HG03457 (cell line): ENCODE measurements around the gene KRTAP22-1.

Experiments
- ATAC-seq: cut with Tn5 transposase; IDR thresholded peaks from one replicate; pipeline ENCODE4 v1.9.1; 2021; ENCODE audit warnings: moderate number of reproducible peaks; ENCODE audit not compliant: unreplicated experiment

Gene KRTAP22-1

DNA sequence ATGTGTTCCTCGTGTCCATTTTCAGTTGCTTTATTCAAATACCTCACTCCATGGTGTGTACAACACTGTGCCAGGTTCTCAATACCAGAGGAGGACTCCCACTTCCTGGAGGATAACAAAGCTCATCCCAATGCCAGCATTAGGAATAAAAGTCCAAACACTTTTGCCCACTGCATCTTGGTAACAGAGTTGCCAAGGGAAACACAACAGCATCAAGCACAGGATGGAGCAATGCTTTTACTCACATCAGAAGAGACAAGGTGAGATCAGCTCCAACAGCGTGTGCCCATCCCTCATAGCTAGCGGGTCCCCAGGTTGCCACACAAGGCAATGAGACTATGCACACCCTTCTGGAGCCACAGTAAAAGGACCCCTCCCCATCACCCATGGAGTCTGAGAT lies 22.5 kb downstream of the KRTAP22-1 start:
- ATAC-seq, result no peak

DNA sequence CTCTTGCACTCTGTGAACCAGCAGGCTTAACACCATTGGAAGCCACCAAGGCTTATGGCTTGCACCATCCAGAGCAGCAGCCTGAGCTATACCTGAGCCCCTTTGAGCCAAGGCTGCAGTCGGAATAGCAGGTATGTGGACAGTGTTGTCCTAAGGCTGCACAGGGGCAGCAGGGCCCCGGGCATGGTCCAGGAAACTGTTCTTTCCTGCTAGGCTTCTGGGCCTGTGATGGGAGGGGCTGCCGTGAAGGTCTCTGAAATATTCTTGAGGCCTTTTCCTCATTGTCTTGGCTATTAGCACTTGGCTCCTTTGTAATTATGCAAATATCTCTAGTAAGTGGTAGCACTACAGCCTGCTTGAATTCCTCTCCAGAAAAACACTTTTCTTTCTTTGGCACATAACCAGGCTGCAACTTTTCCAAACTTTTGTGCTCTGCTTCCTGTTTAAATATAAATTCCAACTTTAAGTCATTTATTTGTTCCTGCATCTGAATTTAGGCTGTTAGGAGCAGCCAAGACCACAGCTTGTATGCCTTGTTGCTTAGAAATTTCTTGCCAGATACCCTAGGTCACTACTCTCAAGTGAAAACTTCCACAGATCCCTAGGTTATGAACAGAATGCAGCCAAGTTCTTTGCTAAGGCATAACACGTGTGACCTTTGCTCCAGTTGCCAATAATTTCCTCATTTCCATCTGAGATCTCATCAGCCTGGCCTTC lies 24.7 kb downstream of the KRTAP22-1 start:
- no peak for ATAC-seq

DNA sequence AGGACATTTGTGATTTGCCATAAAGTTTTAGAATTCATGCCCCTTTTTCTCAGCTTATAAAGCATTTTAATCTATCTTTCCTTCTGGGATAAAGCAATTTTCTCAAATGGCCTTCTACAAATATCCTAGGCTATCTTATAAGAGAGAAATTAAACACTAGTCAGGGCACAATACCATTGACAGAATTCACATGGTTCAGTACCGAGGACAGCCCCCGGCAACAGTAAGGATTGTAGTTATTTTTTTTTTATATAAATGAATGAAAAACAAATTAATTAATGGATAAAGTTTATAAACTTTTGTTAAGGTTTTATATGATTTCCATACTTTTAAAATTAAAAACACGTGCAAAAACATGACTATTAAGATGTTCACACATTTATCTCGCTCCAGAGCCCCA lies 27.2 kb downstream of the KRTAP22-1 start:
- ATAC-seq, result no peak

DNA sequence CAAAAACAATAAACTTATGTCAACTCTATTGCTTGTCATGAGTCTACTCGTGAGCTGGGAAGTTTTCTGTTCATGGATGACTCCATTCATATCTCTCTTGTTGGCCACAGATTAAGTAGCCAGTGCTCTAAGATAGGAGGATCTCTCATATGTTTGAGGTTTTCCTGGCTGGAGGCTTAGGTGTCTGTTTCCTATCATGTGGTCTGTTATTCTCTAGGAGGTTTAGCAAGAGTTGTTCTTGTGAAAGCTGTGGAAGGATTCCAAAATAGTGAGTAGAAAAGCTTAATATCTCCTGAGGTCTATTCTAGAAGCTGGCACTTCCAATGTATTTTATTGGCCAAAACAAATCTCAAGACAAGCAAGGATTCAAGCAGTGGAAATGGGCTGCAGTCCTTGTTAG lies 28.3 kb downstream of the KRTAP22-1 start:
- ATAC-seq, result no peak

DNA sequence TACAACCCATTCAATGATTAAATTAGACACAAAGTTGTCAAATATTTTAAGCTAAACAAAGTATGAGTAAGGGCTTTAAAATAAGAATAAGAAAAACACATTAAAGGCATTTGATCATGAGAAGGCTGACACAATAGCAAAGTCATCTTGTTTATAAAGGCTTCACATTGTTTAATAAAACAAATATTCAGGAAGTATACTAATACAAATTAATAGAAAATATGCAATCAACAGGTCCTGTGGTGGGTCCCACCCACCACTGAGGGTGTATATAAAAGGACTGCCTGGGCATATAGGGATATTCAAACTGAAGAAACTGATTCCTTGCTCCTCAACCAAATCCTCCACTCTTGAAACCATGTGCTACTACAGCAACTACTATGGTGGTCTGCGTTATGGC lies 34.0 kb downstream of the KRTAP22-1 start, which contains the start of gene KRTAP20-2:
TSS of gene KRTAP20-2 (plus strand) at position 301 of the 400 bp plus-strand sequence. CDS start at position 359, 58 bp downstream.
- ATAC-seq, result no peak

DNA sequence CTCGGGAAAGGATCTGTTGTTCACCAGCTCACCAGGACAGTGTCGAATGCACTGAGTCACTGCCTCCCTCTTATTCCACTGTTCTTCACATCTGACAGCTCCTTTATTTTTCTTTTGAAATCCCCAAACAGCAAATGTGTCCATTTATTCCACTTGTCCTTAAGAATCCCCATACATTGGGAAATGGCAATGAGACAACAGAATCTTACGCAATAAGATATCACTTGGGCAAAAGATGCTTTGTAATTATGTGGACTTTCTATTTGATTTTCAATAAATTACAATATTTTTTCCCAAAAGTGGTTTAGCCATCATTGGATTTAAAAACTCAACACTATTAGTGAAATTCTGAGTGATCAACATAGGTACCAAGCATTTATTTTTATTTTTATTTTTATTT lies 37.8 kb downstream of the KRTAP22-1 start:
- ATAC-seq, result no peak

DNA sequence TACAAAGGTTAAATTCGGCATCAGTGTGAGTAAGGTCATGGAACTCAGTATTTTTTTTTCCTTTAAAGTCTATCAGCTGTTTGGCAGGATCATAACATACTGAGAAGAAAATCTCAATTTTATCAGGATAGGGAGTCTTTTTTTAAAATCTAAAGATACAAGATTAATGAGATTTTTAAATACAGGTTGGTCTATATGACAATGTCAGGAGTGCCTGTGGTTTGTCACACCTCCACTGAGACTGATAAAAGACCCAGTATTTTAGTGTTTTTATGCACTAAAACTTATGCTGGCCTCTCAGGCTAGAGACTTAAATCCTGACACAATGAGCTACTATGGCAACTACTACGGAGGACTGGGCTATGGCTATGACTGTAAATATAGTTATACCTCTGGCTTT lies 41.7 kb downstream of the KRTAP22-1 start, which contains the start of gene KRTAP20-3:
TSS of gene KRTAP20-3 (plus strand) at position 301 of the 400 bp plus-strand sequence.
- no peak for ATAC-seq

DNA sequence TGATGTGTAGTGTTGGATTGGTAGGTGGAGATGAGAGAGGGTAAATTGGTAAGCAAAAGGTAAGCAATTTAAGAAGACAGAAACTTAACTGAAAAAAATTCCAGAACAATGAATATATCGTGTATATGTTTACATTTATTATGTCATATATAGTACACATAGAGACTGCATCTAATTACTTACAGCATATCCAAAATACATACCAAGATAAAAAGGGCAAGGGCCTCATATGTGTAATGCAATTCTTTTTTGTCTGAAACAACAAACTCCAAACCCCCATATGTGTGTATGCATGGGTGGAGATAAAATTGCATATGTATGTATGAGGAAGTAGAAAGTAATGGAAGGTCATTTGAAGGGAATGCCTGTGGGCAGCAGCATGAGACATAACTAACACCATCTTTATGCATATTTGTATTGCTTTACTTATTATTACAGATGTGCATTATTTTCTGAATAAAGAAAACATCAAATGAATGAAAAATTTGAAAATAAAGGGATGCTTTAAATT lies 46.1 kb downstream of the KRTAP22-1 start:
- no peak for ATAC-seq
